8988T (cell line): ENCODE results near the gene CUBN.

Experiments used
- DNase-seq: peaks from one replicate; pipeline ENCODE4 v3.0.0; 2011

Gene CUBN

DNA sequence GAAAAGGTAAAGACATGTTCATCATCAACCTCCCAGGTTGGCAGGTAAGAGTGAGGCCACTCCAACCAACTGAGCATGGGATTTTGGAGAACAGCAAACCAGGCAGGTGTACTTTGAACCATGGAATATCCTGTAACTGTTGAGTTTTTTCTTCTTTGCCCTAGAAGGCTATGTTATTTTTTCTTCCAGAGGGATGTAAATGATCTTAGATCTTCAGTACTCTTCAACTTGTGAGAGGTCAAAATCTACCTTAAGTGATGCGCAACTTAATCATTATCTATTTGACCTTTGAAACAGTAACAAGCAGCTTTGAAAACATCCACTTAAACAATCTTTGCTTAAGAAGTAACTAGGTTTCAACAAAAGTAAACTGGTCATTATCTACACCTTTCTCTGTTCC is at the start of gene CUBN:
CUBN (minus strand) TSS at position 71 of the 400 bp plus-strand sequence; CDS start at position 25, 46 bp downstream.
- no peak for DNase-seq

GRCh38 chr10:17179002-17179401 is 49.4 kb upstream of the CUBN start:
- no peak for DNase-seq

DNA sequence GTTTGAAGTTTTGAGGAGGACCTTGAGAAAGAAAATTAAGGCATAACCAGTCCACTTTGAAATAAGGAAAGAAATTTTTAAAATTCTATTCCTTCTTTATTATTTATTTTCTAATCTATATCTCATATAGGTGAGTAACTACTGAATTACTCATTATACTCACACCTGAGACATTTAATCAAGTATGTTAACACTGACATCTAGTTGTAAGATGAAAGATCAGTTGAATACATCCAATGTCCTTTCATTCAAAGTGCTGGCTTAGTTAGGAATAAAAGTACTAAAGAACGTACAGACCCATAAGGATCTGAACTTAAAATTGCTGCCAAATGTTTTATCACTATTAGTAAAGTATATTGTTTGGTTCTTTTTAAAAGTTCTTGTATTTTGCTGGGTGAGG is 48.4 kb upstream of the CUBN start:
- no peak for DNase-seq

DNA sequence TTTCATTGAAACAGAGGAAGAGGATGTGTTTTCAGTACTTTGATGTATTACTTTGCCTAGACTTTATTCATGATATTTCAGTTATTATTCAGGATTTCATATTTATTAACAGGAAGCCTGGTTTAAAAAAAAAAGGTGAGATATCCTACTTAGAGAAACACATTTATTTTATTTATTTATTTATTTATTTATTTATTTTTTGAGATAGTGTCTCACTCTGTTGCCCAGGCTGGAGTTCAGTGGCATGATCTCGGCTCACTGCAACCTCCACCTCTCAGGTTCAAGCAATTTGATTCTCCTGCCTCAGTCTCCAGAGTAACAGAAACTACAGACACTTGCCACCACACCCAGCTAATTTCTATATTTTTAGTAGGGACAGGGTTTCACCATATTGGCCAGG is 47.4 kb upstream of the CUBN start:
- no peak for DNase-seq

DNA sequence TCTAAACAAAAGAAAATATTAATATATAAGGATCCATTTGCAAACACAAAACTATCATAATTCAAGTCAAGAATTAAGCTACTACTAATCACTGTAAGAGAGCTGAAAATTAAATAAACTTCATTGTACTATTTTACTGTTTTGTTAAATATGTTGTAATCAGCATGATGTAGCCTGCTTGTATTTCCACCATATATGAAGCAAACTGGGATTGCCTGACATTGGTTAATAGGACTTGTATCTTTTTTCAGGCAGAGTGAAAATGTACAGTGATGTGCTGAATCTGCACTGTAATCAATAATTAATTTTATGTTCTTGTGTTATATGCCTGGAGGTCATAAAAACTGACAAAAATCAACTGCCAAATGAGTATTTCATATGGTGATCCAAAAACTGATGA is 46.5 kb upstream of the CUBN start:
- DNase-seq = no peak

DNA sequence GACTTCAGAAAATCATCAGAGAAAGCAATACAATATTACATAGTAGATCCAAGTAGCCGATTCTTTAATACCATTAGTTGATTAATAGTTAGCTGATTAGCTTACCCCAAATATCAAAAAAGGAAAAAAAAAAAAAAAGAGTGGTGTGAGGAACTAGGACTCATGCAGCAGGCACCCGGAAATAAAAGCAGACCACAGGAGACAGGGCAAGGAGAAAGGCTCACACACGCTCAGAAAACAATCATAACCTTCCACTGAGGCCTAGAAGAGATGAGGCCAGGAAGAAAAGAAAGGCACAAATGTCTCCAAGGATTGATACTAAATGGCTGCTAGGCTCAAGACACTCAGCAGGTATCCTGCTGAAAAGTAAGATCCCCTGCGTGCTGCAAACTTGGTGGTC is 45.9 kb upstream of the CUBN start:
- DNase-seq = no peak

GRCh38 chr10:17174626-17175025 is 45.0 kb upstream of the CUBN start:
- DNase-seq = no peak

DNA sequence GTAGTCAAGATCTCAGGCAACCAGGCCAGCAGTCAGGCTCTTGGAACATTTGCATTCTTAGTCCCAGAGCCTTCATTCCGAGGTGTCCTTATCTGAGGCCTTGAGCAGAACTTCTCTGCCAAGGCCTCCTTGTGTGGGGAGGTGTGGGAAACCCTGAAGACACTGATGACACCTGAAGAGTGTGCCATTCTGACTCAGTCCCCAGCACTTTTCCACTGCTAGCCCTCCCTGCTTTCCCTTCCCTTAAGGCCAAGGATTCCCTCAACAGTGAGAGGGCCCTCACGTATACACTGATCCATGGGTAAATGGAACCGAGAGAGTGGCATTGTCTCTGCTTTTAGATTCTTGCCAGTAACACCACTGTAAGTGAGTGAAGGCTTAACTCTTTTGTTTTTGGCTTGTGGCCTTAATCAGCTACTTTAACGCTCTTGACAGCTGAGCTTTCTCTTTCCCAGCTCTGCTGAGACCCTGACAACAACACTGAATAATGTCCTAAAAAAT is 41.6 kb upstream of the CUBN start:
- no peak for DNase-seq

- no peak for DNase-seq
Observed at GRCh38 chr10:17169803-17170202, 40.2 kb upstream of the CUBN start.

DNA sequence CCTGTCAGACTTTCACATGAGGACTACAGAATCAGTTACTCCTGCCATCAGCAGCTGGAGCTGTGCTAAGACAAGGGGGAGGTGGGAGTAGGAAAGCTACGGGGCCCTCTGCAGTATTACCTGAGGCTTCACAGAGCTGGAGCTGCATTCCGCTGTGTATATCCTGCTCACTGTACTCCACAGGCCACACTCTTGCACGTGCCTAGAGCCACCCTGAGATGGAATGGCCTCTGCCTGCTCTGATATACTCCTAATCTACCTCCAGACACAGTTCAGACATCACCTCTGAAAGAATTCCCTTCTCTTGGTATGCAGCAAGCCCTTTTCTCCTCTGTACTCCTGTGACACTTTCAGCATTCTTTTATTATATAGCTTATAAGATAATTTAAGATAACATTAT is 37.1 kb upstream of the CUBN start:
- DNase-seq = no peak

DNA sequence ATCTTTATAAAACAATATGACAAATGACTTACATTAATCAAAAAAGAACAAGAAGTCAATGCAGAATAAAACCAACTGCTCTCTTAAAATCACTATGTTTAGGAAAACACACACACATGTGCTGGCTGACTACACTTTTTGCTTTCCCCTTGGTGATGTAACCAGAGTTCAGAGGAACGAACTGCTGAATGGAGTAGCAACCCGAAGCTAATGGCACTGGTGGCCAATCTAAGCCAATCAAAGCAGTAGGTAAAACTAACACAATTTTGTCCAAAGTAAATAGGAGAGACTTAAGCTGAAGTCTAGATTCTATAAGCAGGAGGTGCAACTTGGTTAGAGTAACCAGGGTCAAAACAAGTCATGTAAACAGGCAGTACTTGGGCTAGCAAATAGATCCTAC is 33.2 kb upstream of the CUBN start:
- DNase-seq = no peak

- DNase-seq = no peak
Observed at GRCh38 chr10:17161775-17162174, 32.2 kb upstream of the CUBN start.

DNA sequence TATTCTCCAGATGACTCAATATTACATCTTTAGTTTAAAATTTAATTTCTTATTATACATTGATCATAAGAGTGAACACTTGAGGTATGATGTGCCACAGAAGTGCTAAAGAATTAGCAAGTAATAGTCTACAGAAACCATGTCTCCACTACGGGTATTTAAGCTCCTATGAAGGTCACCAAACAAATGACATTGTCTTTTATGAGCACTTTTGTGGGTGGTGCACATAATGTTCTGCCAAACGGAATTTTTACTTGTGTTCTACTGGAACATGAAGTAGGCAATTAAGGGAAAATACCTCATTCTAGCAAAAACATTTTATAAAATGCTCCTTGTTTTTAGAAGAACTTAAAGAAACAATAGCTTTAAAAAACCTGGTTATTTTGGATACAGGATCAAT is 27.4 kb upstream of the CUBN start:
- no peak for DNase-seq

GRCh38 chr10:17155826-17156225 is 26.2 kb upstream of the CUBN start:
- no peak for DNase-seq

- no peak for DNase-seq
Observed at GRCh38 chr10:17154116-17154515, 24.5 kb upstream of the CUBN start.

DNA sequence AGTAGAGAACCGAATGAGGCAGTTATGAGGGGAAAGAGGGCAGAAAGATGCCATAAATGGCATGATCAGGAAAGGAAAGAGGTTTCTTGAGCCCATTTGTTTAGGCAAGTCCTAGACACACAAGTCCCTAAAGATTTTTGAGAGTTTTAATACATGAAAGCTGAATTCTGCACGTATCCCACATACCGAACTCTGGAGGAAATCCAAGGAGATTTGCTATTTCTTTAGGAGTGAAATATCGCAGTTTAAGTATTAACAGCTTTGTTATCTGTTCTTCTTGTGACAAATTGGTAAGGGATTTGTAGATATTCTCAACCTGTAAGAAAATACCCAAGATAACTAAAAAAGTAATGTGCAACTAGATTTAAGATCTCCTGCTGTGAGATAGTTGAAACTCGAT is 23.7 kb upstream of the CUBN start:
- DNase-seq = no peak

DNA sequence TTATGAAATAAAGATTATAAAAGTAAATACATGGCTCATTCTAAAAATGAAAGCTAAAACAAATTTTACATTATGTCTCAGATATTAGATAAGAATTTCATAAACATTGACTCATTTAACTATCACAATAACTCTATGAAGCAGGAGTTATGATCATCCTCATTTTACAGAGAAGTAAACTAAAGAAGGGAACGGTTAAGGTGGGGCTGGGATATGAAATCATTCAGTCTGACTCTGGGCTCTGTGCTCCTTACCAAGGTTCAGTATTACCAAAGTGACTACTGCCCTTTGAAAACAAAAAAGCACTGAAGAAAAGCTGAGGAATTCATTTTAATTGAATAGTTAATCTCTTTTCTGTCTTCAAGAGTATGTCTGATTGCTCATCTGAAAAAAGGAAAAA is 22.1 kb upstream of the CUBN start:
- no peak for DNase-seq

DNA sequence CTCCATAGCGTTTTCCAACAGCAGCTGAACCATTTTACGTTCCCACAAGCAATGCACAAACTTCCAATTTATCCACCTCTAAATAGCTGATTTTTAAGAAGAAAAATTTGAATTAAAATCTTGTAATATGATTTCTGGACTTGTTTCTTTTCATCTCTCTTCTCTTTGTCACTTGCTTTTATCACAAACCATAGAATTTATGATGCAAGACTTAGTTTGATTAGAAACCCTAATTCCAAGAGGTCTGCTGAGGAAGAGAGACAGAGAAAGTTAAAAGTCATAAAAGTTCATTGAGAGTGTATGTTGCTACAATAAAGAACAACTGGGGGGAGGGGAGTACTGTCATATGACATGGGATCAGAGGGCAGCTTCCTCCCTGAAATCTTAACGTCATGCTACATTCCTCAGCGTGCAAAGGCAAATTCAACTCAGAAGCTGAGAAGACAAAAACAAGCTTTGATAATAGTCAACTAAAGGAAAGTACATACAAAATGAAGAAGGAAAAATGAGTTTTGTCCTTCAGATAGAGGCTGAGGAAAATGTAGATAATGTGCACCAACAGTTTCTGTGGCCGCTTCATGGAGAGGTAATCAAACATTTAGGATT is 18.4 kb upstream of the CUBN start:
- DNase-seq = no peak

DNA sequence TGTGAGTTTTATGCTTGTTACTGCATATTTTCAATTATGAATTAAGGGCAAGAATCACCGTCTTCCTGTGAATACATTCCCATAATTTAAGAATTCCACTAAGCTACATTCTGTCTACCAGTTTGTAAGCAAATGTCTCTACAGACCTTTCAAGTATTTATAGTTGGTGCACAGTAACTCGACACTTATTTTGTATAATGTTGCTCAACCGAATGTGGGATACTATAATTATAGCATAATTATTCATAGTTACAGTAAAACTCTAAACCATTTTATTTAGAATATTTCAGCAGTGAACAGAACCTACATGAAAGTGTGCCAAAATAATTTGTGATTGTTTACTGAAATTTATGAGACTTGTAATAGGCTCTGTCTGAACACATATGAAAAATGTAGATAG is 17.3 kb upstream of the CUBN start:
- no peak for DNase-seq

- DNase-seq = no peak
Observed at GRCh38 chr10:17145239-17145638, 15.6 kb upstream of the CUBN start.

DNA sequence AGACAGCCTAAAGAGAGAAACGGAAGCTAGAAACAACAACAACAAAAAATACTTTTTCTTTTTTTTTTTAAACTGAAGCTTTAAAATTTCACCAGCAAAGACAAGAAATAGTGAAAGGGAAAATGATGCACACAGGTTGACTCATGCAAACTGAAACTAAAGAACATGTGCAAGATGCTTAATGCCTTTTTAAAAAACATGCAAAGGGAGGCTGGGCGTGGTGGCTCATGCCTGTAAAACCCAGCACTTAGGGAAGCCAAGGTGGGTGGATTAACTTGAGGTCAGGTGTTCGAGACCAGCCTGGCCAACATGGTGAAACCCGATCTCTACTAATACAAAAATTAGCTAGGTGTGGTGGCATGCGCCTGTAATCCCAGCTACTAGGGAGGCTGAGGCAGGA is 15.1 kb upstream of the CUBN start:
- no peak for DNase-seq

- DNase-seq = no peak
Observed at GRCh38 chr10:17144032-17144431, 14.4 kb upstream of the CUBN start.

GRCh38 chr10:17143055-17143690 is 13.6 kb upstream of the CUBN start:
- no peak for DNase-seq

- DNase-seq = no peak
Observed at GRCh38 chr10:17141504-17142229, 12.1 kb upstream of the CUBN start.
